Measurements from ENCODE around the gene PPM1H. TPM values are rescaled to one million over a fixed set of nuclear protein-coding genes. Genes with fewer than 3 reads are reported as not detected.

PPM1H gene
- total and polyA plus RNA-seq, 2 of the 8 experiments (the other 6 are each of a cell fraction or from before 2014, with no cell fraction given), result 16.4 to 36.1 TPM

DNA sequence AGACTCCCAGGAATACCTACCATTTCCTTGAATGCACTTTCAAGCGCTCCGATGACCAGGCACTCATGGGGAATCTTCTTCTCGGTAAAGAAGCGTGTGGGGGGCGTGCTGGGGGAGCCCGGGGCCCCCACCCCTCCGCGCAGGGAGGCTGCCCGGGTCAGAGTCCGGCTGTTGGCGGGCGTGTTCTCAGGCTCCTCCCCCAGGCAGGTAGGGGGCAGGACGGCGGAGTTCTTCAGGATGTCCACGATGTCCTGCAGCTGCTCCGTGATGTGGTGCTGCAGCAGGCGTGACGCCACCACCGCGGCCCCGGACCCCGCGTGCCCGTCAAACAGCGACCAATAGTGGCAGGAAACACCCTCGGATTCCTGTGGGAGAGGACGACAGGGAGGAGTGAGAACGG lies 133.2 kb downstream of the PPM1H start:
- FAIRE-seq, result no peak

More for the DNA sequence above, 133.2 kb downstream of the PPM1H start:
- H2AFZ ChIP-seq (ENCODE audit: low read length), result no peak overlapping the region
- peaks cover 2% of the 10 kb centered on the region in 2 experiments for H4K20me1 ChIP-seq (replicated peaks in 1 of 2; ENCODE audit: control insufficient read depth in 1 of 2, insufficient read depth in 2 of 2, low read length in 2 of 2)
- H4K5ac ChIP-seq (ENCODE audit: insufficient read length, low read depth, low read length), result no peak overlapping the region
- no peak overlapping the region for H3K18ac ChIP-seq (ENCODE audit: extremely low read depth, low read length)
- no peaks in the 10 kb centered on the region for H3K36me3 ChIP-seq (ENCODE audit: control insufficient read depth in 2 of 4, insufficient read depth in 4 of 4, low read length in 3 of 4)
- POLR2A ChIA-PET (ENCODE audit: partially characterized antibody), result no interaction called here
- TF ChIP-seq KDM4A (IDR thresholded peaks at IDR 0.05; ENCODE audit: low read depth, low read length, severe bottlenecking), result no peak
- H3K27ac ChIP-seq (ENCODE audit: low read depth, low read length), result no peak overlapping the region
- H3K79me2 ChIP-seq (ENCODE audit: control insufficient read depth in 1 of 2, insufficient read depth in 2 of 2, low read length in 2 of 2), result no peaks in the 10 kb centered on the region
- peaks cover 0 to 5% (median 0%) of the 10 kb centered on the region in 4 experiments; a peak in 3 of 7 replicates for H3K4me1 ChIP-seq (replicated peaks in 1 of 4; ENCODE audit: control insufficient read depth in 3 of 4, insufficient read depth in 4 of 4, low read length in 3 of 4)
- H3K27me3 ChIP-seq (replicated peaks in 1 of 4; ENCODE audit: control insufficient read depth in 3 of 4, extremely low read depth in 1 of 4, insufficient read depth in 3 of 4, low read length in 3 of 4), result no peaks in the 10 kb centered on the region
- H2BK12ac ChIP-seq (ENCODE audit: low read depth, low read length), result no peak overlapping the region
- no peak overlapping the region for H3K56ac ChIP-seq (replicated peaks; ENCODE audit: insufficient read length, low read depth, low read length)
- H4K91ac ChIP-seq (replicated peaks; ENCODE audit: insufficient read length, low read length), result no peak overlapping the region
- H2AK5ac ChIP-seq (ENCODE audit: low read depth, low read length), result no peak overlapping the region
- no peaks in the 10 kb centered on the region for H3K79me1 ChIP-seq (ENCODE audit: low read depth, low read length)
- no peak overlapping the region for H3K14ac ChIP-seq (ENCODE audit: insufficient read length)
- H2BK120ac ChIP-seq (replicated peaks; ENCODE audit: low read depth, low read length), result no peak overlapping the region
- CTCF ChIA-PET (ENCODE audit: partially characterized antibody), result interaction anchor here (0.6 to 11.9 kb wide), 5 partner anchors 11 to 1230 kb away, joined by 4 to 173 read pairs (median 65); no protein-coding TSS in a partner anchor
- H3K9ac ChIP-seq (replicated peaks in 1 of 4; ENCODE audit: extremely low read depth in 1 of 4, low read depth in 3 of 4, low read length in 3 of 4), result no peak overlapping the region
- WGBS, 2 experiments (ENCODE audit: extremely low coverage in 1 of 2, insufficient coverage in 1 of 2, insufficient read length in 1 of 2, insufficient replicate concordance in 2 of 2, low coverage in 1 of 2, low lambda C conversion rate in 2 of 2, missing lambda C conversion rate in 1 of 2), result 95% methylated on average over 20 of the region's 28 CpGs; no CpG with 5 or more reads in 1 of the 2 experiments
- H3K4me3 ChIP-seq (ENCODE audit: extremely low read depth in 1 of 4, insufficient read depth in 2 of 4, low read depth in 3 of 4, low read length in 4 of 4), result no peak overlapping the region
- no peak overlapping the region for H3K4me2 ChIP-seq (ENCODE audit: insufficient read depth in 1 of 2, low read depth in 2 of 2, low read length in 2 of 2)
- no peak overlapping the region for H2BK20ac ChIP-seq (ENCODE audit: low read length)
- DNase-seq (ENCODE audit: low read depth in 1 of 2, low spot score in 2 of 2), result no peak
- H3K4ac ChIP-seq (replicated peaks; ENCODE audit: insufficient read length, low read depth, low read length), result no peak overlapping the region
- H3K23ac ChIP-seq (ENCODE audit: insufficient read length), result no peak overlapping the region
- no peak overlapping the region for H4K8ac ChIP-seq (ENCODE audit: extremely low read depth, insufficient read depth, low read length)
- no peaks in the 10 kb centered on the region for H3K23me2 ChIP-seq (ENCODE audit: low read depth, low read length)
- H2BK5ac ChIP-seq (ENCODE audit: low read depth, low read length), result no peak overlapping the region
- H2BK15ac ChIP-seq (ENCODE audit: low read length), result no peak overlapping the region
- no peaks in the 10 kb centered on the region for H3K9me3 ChIP-seq (ENCODE audit: insufficient read depth in 2 of 2, low read depth in 1 of 2, low read length in 1 of 2)
